Measurements from ENCODE around the gene ADI1.
A peak's percentile ranks its signal among the peaks of the same experiment; 100 is the strongest.
"Not testable (repeated sequence)": the region's sequence is repeated elsewhere in the genome, so short reads cannot be mapped to it uniquely, and the experiment has no call there.

Gene ADI1

GRCh38 chr2:3461801-3462492 lies 57.4 kb downstream of the ADI1 start:
- DNase-seq, result peak; percentile 24 to 42

DNA sequence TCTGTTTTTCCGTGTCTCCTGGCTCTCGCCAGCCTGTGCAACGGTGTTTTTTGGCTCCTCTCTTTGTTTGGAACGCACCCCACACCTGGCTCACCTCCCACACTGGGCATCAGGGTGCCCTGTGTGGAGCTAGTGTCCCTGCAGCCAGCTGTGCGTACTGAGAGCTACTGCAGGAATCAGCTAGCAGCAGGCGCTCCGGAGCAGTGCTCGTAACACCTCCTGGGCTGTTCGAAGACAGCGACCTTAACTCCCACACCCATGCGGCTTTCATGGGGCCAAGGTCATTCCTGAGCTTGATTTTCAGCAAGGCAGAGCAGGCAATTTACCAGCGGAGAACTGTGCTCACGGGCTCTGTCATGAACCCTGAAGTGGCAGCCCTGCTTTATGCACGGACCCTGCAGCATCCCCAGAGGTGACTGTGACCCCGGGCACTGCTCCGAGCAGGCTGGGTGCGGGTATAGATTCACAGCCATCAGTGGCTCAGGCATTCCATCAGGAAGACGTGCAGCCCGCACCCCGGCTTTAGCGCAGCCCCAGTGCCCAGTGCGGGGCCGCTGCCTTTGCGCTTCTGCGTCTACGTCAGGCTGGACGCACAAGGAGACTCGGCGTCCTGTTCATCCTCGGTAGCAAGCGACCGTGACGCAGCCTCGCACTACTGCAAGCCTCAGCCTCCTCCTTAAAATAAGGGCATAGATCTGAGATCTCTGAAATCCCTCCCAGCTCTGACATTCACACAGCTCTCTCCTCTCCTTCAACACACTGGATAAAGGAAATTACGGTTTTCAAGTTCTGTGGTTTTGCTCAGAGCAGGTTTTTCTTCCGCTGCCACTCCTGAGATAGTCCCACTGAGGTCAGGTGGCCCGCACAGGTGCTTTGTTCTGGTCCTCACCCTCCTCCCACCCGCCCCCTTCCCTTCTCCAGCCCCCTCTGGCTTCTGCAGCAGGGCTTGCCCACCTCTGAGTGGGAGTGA lies 58.2 kb downstream of the ADI1 start:
- no peak for DNase-seq

DNA sequence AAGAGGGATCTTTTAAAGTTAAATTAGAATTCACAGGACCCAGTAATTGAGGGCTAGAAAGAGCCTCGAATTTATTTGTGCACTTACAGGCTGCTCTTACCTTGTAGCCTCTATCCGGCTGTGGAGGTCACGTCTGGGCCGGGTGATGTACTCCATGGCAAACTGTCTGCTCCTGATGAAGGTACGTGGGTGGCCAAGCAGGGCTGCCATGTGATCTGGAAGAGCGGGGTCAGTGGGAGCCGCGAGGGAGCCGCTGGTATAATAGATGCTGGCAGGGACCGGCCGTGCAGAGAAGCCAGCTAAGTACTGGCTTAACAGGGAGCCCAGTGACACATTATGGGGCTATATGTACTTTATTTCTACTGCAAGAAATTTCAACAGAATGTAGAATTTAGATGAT lies 59.2 kb downstream of the ADI1 start:
- DNase-seq, result no peak

- DNase-seq, result no peak
These were observed 59.9 kb downstream of the ADI1 start for GRCh38 chr2:3459185-3460015.

GRCh38 chr2:3458396-3459184 lies 60.7 kb downstream of the ADI1 start:
- no peak for DNase-seq

DNA sequence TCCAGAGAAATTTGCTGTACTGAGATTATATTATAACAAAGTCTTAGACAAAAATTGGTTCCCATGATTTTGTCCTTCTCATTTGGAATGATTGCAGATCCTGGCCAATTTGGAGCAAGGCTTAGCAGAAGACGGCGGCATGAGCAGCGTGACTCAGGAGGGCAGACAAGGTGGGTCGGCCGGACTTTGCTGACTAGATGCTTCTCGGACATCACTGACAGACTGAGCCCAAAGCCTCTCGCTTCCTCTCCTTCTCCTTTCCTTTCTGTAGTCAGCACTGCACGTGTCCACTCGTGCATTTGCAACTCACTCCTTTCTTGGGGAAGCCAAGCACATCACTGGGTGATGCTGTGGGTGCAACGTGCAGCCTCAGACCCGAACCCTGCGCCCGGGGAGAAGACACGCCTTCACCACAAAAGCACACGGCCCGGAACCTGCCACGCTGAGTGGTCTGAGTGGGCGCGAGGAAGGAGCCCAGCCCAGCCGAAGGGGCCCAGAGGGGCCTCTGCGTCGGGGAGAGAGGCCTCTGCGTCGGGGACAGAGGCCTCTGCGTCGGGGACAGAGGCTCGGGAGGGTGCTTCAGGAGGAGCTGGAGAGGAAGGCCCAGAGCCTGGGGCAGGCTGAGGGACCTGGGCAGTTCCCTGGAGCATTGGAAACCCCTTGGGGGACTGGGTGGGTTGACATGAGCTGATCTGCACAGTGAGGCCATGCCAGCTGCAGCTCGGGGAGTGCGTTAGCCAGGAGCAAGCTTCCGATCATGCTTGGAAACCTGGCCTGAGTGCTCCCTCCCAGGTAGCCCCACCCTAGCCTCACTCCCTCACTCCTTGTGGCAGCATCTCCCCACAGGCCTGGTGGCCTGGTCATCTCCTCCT lies 61.6 kb downstream of the ADI1 start:
- DNase-seq, result no peak

DNA sequence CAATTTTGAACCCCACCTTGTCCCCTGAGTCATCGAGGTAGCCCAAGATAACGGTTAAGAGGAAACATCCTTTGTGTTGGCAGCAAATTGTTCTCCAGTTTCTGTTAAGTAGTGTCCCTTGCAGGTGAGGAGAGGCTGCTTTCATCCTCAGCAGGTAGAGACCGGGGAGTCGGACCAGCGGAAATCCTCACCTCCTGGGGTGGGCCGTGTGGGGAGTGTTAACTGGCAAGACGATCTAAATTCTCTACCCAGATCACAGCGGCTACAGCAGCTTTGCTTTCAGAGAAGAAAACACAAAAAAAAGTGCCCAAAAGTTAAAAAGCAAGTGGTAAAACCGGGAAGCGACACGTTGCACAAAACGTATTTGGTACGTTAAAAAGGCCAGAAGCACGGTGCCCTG lies 63.2 kb downstream of the ADI1 start:
- DNase-seq, result no peak

GRCh38 chr2:3454802-3455201 lies 64.5 kb downstream of the ADI1 start:
- no peak for DNase-seq

DNA sequence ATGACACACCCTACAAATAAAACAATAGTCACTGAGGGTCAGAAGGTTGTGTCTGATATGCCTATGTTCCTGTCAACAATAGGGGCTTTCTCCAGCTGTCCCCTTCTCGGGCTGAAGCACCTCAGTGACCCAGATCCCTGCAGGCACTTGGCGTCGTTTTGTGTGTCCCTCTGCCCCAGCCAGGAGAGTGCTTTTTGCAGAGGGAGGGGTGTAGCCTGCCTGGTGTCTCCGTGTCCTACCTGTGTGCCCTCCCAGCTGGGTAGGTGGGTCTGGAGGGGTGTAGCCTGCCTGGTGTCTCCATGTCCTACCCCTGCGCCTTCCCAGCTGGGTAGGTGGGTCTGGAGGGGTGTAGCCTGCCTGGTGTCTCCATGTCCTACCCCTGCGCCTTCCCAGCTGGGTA lies 65.3 kb downstream of the ADI1 start:
- not testable (repeated sequence) for DNase-seq

DNA sequence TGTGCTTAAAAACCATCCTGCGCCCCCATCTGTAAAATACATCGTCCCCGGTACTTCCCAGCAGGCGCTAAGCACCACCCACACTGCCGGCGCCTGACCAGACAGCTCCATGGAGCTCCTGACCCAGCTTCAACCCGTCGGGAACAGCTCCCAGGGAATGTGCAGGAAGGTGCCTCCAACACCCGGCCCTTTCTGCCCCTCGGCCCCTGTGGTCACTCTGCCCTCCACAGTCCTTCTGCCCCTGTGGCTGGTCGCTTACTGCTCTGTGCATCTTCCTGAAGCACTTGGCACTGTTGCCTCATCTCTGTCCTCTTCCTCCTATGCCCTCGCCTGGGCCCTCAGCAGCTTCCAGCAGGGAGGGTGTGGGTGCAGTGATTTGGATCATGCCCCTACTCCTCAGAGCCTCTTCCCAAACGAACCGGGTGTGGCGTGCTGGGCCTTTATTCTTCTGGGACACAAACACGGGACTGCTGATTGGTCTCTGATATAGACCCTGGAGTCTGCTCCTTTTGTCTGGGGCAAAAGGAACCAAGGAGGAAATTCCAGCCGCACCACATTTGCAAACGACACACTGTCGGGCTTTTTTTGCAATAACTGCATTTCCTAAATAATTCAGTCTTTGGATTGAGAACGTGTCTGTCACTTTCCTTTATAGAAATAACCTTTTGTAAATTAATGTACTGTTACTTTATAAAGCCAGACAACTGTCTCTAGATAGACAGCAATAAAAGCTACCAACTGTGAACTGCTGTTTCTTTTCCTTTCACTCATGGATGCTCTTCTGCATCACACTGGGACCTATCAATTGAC lies 65.9 kb downstream of the ADI1 start:
- DNase-seq, result no peak

DNA sequence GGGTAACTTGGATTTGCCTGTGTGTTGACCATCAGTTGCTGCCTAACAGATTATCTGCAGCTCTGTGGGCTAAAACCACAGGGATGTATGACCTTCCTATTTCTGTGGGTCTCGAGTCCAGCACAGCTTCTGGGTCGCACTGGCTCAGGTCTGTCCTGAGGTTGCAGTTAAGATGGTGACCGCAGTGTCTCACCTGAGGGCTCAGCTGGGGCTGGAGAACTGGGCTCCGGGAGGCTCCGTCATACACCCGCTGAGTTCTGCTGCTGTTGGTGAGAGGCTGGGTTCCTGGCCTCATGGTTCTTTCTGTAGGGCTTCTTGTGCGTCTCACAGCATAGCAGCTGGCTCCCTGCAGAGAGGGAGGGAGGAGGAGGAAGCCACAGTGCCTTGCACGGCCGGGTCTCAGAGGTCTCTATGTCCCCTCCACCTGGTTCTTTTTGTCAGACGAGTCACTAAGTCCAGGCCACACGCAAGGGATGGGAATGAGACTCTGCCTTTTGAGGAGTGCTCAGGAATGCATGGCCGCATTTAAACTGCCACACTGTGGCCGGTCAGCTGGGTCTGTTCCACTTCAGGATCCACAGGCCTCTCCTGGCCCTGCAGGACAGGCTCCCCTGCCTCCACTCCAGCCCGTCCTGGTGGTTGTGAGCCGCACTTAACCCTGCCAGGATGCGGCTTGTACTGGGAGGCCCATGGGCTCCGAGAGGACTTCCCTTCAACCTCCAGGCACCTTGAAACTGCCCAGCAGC lies 67.2 kb downstream of the ADI1 start:
- no peak for DNase-seq

GRCh38 chr2:3451169-3451568 lies 68.2 kb downstream of the ADI1 start:
- no peak for DNase-seq

DNA sequence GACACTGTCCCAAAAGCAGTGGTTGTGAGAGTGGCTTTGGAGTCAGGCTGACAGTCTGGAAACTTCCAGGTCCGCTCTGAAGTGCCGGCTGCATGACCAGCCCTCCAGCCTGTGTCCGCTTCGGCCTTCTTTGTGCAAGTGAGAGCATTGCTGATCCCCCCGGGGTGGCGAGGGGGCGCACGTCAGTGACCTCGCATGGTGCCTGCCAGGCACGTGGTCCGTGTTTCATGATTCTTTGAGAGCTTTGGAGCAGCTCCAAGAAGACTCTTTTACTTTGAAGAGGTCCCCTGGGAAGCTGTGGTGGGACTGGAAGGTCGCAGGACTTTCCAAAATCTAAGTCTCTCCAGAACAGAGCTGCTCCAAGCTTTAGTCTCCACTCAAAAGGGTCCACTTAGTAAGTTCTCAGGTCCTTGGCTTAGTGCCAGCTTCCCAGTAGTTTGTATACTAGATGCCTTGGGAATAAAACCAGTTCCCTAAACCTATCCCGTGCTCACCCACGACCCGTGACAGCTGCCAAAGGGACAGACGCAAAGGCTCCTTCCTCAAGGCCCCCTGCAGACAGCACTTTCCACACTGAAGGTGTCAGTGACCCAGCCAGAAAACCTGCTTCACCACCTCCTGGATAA lies 68.8 kb downstream of the ADI1 start:
- DNase-seq, result no peak

DNA sequence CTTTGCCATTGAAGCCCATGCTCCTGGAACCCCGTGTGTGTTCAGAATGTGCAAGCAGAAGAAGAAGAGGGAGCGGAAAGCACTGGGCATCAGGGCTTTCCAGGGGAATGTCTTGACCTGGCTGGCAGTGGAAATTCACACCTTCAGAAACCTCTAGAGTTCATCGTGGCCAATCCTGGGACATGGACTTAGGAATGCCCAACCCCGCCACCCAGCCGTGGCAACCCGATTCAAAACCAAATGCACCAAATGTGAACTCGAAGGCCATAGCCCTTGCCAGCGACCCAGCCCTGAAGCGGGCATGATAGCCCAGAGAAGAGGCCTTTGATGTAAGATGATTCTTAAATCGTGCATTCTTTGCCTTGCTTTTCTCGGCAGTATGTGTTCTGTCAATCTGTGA lies 69.4 kb downstream of the ADI1 start:
- DNase-seq, result no peak

- no peak for DNase-seq
These were observed 70.2 kb downstream of the ADI1 start for GRCh38 chr2:3449086-3449485.

GRCh38 chr2:3448441-3448911 lies 70.9 kb downstream of the ADI1 start:
- not testable (repeated sequence) for DNase-seq

GRCh38 chr2:3447789-3448317 lies 71.5 kb downstream of the ADI1 start:
- DNase-seq, result no peak

All from stimulated activated CD4-positive, alpha-beta T cell treated with anti-CD3 and anti-CD28 coated beads, Interleukin-2, amount 100 ng/mL, for 48 hours (primary cell).